K562 (cell line): ENCODE results near the gene KIFC3. TPM values are rescaled to one million over a fixed set of nuclear protein-coding genes. Genes with fewer than 3 reads are reported as not detected.

Source experiments
- ATAC-seq: fragments of 200-7000 bp; cut with Tn5 transposase; 3 replicates; pipeline ENCODE4 v1.9.1; 2020; ENCODE audit warnings: moderate library complexity
- BruUV-seq: library from RNA; stranded (reverse); fragments of 400-500 nt; replicated peaks from 2 replicates; lab custom pipeline; 2021; lab: Mats Ljungman, UMichigan
- CTCF ChIA-PET: fragments of 300-600 bp; formaldehyde crosslinking; extraction: SDS; loops from one replicate; lab custom pipeline; 2021; ENCODE audit warnings: low intra/inter-chr PET ratio; lab: Yijun Ruan, JAX
- POLR2A ChIA-PET: fragments of 300-600, 350-650 bp; sonication (Branson Sonifier 250); formaldehyde crosslinking; extraction: SDS; loops from one replicate; lab custom pipeline; 2021; ENCODE audit warnings: antibody characterized with exemption, inconsistent platforms; lab: Yijun Ruan, JAX
- DNase-seq, 4 experiments: peaks; one replicate each; pipeline versions ENCODE4 v3.0.0 to v3.0.0-alpha.2; 2011 to 2018; ENCODE audit warnings: low spot score in 3 of 4, mixed read lengths in 3 of 4; ENCODE audit errors: extremely low read depth in 1 of 4
- FAIRE-seq: peaks from 2 replicates; lab custom pipeline; 2011; peaks lifted over from hg19 to GRCh38; lab: Jason Lieb, UNC
- H2AFZ ChIP-seq: 2 replicates; pipeline ENCODE4 v1.6.0; 2011; ENCODE audit warnings: low read depth, low read length, control low read depth, inconsistent platforms
- H3K27ac ChIP-seq: fragments of 200-600 bp; 3 replicates; pipeline ENCODE4 v1.8.0; 2011; ENCODE audit warnings: low read depth, mild to moderate bottlenecking, control low read depth, inconsistent platforms, low read length, moderate library complexity, mixed read lengths; ENCODE audit errors: extremely low read depth
- H3K27me3 ChIP-seq, 2 experiments: fragments of 300-600 bp in 1 of 2; 2 replicates in 1 of 2; 3 replicates in 1 of 2; pipeline versions ENCODE4 v1.6.0 to v1.8.0; 2011; ENCODE audit warnings: inconsistent platforms in 2 of 2, low read length in 2 of 2, mild to moderate bottlenecking in 1 of 2, mixed read lengths in 1 of 2, moderate library complexity in 1 of 2; ENCODE audit not compliant: control insufficient read depth in 2 of 2, insufficient read depth in 2 of 2
- H3K36me3 ChIP-seq: fragments of 300-600 bp; 3 replicates; pipeline ENCODE4 v1.8.0; 2011; ENCODE audit warnings: mild to moderate bottlenecking, low read length, inconsistent platforms; ENCODE audit not compliant: control insufficient read depth, insufficient read depth
- H3K4me1 ChIP-seq, 2 experiments: fragments of 200-600 bp in 1 of 2; replicated peaks in 1 of 2; 2 replicates in 1 of 2; 3 replicates in 1 of 2; pipeline versions ENCODE4 v1.5.1 to v1.8.0; 2011; ENCODE audit warnings: inconsistent platforms in 2 of 2, low read length in 2 of 2, mild to moderate bottlenecking in 1 of 2, mixed read lengths in 1 of 2, moderate library complexity in 1 of 2; ENCODE audit not compliant: control insufficient read depth in 2 of 2, insufficient read depth in 2 of 2
- H3K4me2 ChIP-seq: 2 replicates; pipeline ENCODE4 v1.6.1; 2011; ENCODE audit warnings: low read length, control low read depth, inconsistent platforms, mixed read lengths; ENCODE audit not compliant: insufficient read depth
- H3K4me3 ChIP-seq: fragments of 200-600 bp; sonication (generic), shearing (Covaris generic); 2 replicates; pipeline ENCODE4 v1.5.1; 2016; ENCODE audit warnings: control low read depth, inconsistent platforms
- H3K79me2 ChIP-seq: fragments of 200-600 bp; 3 replicates; pipeline ENCODE4 v1.8.0; 2011; ENCODE audit warnings: low read length, inconsistent platforms; ENCODE audit not compliant: control insufficient read depth, insufficient read depth
- H3K9ac ChIP-seq, 2 experiments: 2 replicates each; pipeline versions ENCODE4 v1.6.0 to v1.6.1; 2011; ENCODE audit warnings: low read depth in 2 of 2, low read length in 2 of 2, control low read depth in 1 of 2, inconsistent platforms in 1 of 2, mild to moderate bottlenecking in 1 of 2, mixed read lengths in 1 of 2; ENCODE audit not compliant: insufficient read depth in 1 of 2
- H3K9me1 ChIP-seq: one replicate; pipeline ENCODE4 v1.6.0; 2011; ENCODE audit warnings: inconsistent platforms, mild to moderate bottlenecking, low read length, moderate library complexity; ENCODE audit not compliant: control insufficient read depth, insufficient read depth
- H3K9me3 ChIP-seq: replicated peaks from 2 replicates; pipeline ENCODE4 v1.5.1; 2011; ENCODE audit warnings: low read depth, low read length, inconsistent platforms; ENCODE audit not compliant: control insufficient read depth, insufficient read depth
- H4K20me1 ChIP-seq: replicated peaks from 2 replicates; pipeline ENCODE4 v1.6.1; 2011; ENCODE audit warnings: low read length, inconsistent platforms, mixed read lengths; ENCODE audit not compliant: control insufficient read depth, insufficient read depth
- BMI1 ChIP-seq: fragments of 150-350 bp; IDR thresholded peaks from 2 replicates; pipeline ENCODE4 v1.6.1; 2014; ENCODE audit warnings: low read length
- HMGXB4 ChIP-seq: sonication (generic); formaldehyde crosslinking; IDR thresholded peaks from 2 replicates; pipeline ENCODE4 v1.8.1; 2023; ENCODE audit warnings: mild to moderate bottlenecking, missing genetic modification reagents
- POLR2G ChIP-seq: fragments of 200-400 bp; formaldehyde crosslinking; IDR thresholded peaks from 2 replicates; pipeline ENCODE4 v1.6.1; 2017; ENCODE audit warnings: low read depth, mild to moderate bottlenecking, antibody characterized with exemption, low read length, moderate library complexity
- RBFOX2 ChIP-seq: fragments of 200-400 bp; formaldehyde crosslinking; IDR thresholded peaks from 2 replicates; pipeline ENCODE4 v1.6.1; 2017; ENCODE audit warnings: low read depth, mild to moderate bottlenecking, low read length, moderate library complexity
- RBM25 ChIP-seq: fragments of 200-400 bp; formaldehyde crosslinking; IDR thresholded peaks from 2 replicates; pipeline ENCODE4 v1.6.1; 2018; ENCODE audit warnings: low read length, low read depth, moderate library complexity; ENCODE audit not compliant: severe bottlenecking
- ZBED1 ChIP-seq: IDR thresholded peaks from 2 replicates; pipeline ENCODE4 v1.6.1; 2014
- WGBS: fragments of 100-300 bp; shearing (Covaris generic); methylation state at CpG from one replicate; pipeline ENCODE4 v1.1.6; 2016; ENCODE audit warnings: low coverage, mixed read lengths; ENCODE audit not compliant: insufficient coverage; ENCODE audit errors: missing lambda C conversion rate; 5-methylcytosine and 5-hydroxymethylcytosine counted together
- in situ Hi-C: fragments of 300-500 bp; cut with MboI; formaldehyde crosslinking; loops from 4 replicates; pipeline ENCODE4 v1.15.0; 2018; ENCODE audit warnings: inconsistent platforms, mixed read lengths
- intact Hi-C: fragments of 100-400 bp; cut with micrococcal nuclease; formaldehyde crosslinking; loops from 2 replicates; pipeline ENCODE4 v1.14.2; 2022
- polyA plus RNA-seq, 8 experiments: library from polyadenylated mRNA; depleted of rRNA in 4 of 8; stranded (reverse) in 5 of 8; unstranded in 3 of 8; fragments of >200 nt; fragmentation: Nextera tagmentation in 2 of 8; fragmentation: Illumina TruSeq in 1 of 8; extraction: Ambion mirVana in 2 of 8; extraction: Trizol in 1 of 8; gene quantifications; 2 replicates each; pipeline versions ENCODE4 v1.2.1 to v1.2.3, GENCODE V29; 2011 to 2014; ENCODE audit warnings: inconsistent platforms in 1 of 8, missing spikeins in 1 of 8
- total RNA-seq, 7 experiments: library from RNA; depleted of rRNA in 6 of 7; stranded (reverse); fragments of >200 nt in 6 of 7; fragmentation: Illumina TruSeq in 2 of 7; extraction: Trizol in 2 of 7; gene quantifications; 2 replicates each; pipeline versions ENCODE4 v1.2.1 to v1.2.3, GENCODE V29; 2011 to 2021; ENCODE audit warnings: low replicate concordance in 1 of 7

KIFC3 gene
- total and polyA plus RNA-seq, 9 of the 15 experiments (the other 6 are each of a cell fraction or from before 2014, with no cell fraction given), result 0.23 to 105 (median 26.2) TPM

- intact Hi-C loops, result loop anchor here (1.0 kb wide), 1 partner anchor 68 kb away; no protein-coding TSS in a partner anchor
- ChIA-PET CTCF (no interaction called here), POLR2A (interaction anchor here (1.0 to 3.5 kb wide), 2 partner anchors 10 to 72 kb away, joined by 5 to 15 read pairs; no protein-coding TSS in a partner anchor)
- Histone ChIP-seq H3K4me3 (no peak overlapping the region), H3K9me1 (no peaks in the 10 kb centered on the region), H3K36me3 (peaks cover 82% of the 10 kb centered on the region), H3K9ac (peak overlapping the region in 1 of 2 experiments; percentile 51; a peak in 2 of 4 replicates), H2AFZ (no peak overlapping the region), H3K79me2 (peaks cover 26% of the 10 kb centered on the region), H3K4me1 (peaks cover 18 to 38% of the 10 kb centered on the region in 2 experiments), H3K27ac (no peak overlapping the region), H3K4me2 (no peak overlapping the region), H3K9me3 (no peaks in the 10 kb centered on the region), H4K20me1 (no peaks in the 10 kb centered on the region), H3K27me3 (no peaks in the 10 kb centered on the region)
- in situ Hi-C loops, result no loop called here
- FAIRE-seq (no peak), ATAC-seq (no peak; the same call in 2 of the 3 replicates), DNase-seq (no peak)
- TF ChIP-seq RBFOX2 (peak; percentile 53), RBM25 (no peak), BMI1 (no peak), POLR2G (peak; percentile 59), HMGXB4 (CRISPR knock-in tag) (no peak), ZBED1 (no peak)
- WGBS, result 89% methylated on average over 16 of the region's 18 CpGs
- no TSS peak for BruUV-seq
Measured at GRCh38 chr16:57794849-57795430, 7.4 kb downstream of the KIFC3 start.
